ENCODE measurements around the gene DEFB108B. TPM values are rescaled to one million over a fixed set of nuclear protein-coding genes. Genes with fewer than 3 reads are reported as not detected.
A peak's percentile ranks its signal among the peaks of the same experiment; 100 is the strongest.
"Not testable (repeated sequence)": the region's sequence is repeated elsewhere in the genome, so short reads cannot be mapped to it uniquely, and the experiment has no call there.

The DEFB108B gene
- total RNA-seq, 2 donors from 2014 or later, result not detected

- Histone ChIP-seq H3K27ac (no peak overlapping the region), H3K36me3 (no peaks in the 10 kb centered on the region), H3K4me1 (replicated peaks) (no peaks in the 10 kb centered on the region), H3K27me3 (replicated peaks; ENCODE audit: insufficient read depth) (no peaks in the 10 kb centered on the region), H3K9me3 (no peaks in the 10 kb centered on the region), H3K4me3 (no peak overlapping the region)
- intact Hi-C loops (cut with DNase I), result no loop called here
- DNase-seq (ENCODE audit: low spot score), result no peak
- no peak for TF ChIP-seq POLR2AphosphoS5 (IDR thresholded peaks at IDR 0.05)
- TF ChIP-seq POLR2A (IDR thresholded peaks at IDR 0.05), result no peak
- TF ChIP-seq CTCF (IDR thresholded peaks at IDR 0.05), result no peak
- WGBS, result 84% methylated on average over 10 of the region's 15 CpGs
Observed at GRCh38 chr11:71843858-71844257, 10.9 kb downstream of the DEFB108B start.

GRCh38 chr11:71853895-71854294 is 20.9 kb downstream of the DEFB108B start:
- intact Hi-C loops (cut with DNase I); H3K9me3 ChIP-seq; H3K4me1 ChIP-seq (replicated peaks); H3K27ac ChIP-seq; H3K4me3 ChIP-seq; H3K36me3 ChIP-seq; DNase-seq (ENCODE audit: low spot score); H3K27me3 ChIP-seq (replicated peaks; ENCODE audit: insufficient read depth): not testable (repeated sequence)
- 96% methylated on average over 2 of the region's 2 CpGs for WGBS

GRCh38 chr11:71855880-71856279 is 22.9 kb downstream of the DEFB108B start:
- 71% methylated on average over 2 of the region's 2 CpGs for WGBS
- H3K4me3 ChIP-seq; intact Hi-C loops (cut with DNase I); H3K4me1 ChIP-seq (replicated peaks); H3K9me3 ChIP-seq; H3K27ac ChIP-seq; DNase-seq (ENCODE audit: low spot score); H3K27me3 ChIP-seq (replicated peaks; ENCODE audit: insufficient read depth); H3K36me3 ChIP-seq: not testable (repeated sequence)

GRCh38 chr11:71860835-71861234 is 27.8 kb downstream of the DEFB108B start:
- H3K27ac ChIP-seq; DNase-seq (ENCODE audit: low spot score); intact Hi-C loops (cut with DNase I); H3K4me1 ChIP-seq (replicated peaks); H3K9me3 ChIP-seq; H3K27me3 ChIP-seq (replicated peaks; ENCODE audit: insufficient read depth); H3K4me3 ChIP-seq; H3K36me3 ChIP-seq: not testable (repeated sequence)
- 95% methylated on average over 3 of the region's 3 CpGs for WGBS

- intact Hi-C loops (cut with DNase I); H3K9me3 ChIP-seq; H3K4me3 ChIP-seq; H3K36me3 ChIP-seq; H3K4me1 ChIP-seq (replicated peaks); H3K27ac ChIP-seq; DNase-seq (ENCODE audit: low spot score); H3K27me3 ChIP-seq (replicated peaks; ENCODE audit: insufficient read depth): not testable (repeated sequence)
- 76% methylated on average over 3 of the region's 3 CpGs for WGBS
- peak in 2 of 4 experiments; percentile 57 to 62 for TF ChIP-seq CTCF (IDR thresholded peaks at IDR 0.05)
Observed at GRCh38 chr11:71863978-71864627, 31.1 kb downstream of the DEFB108B start.

- DNase-seq (ENCODE audit: low spot score); H3K4me3 ChIP-seq; H3K27ac ChIP-seq; intact Hi-C loops (cut with DNase I); H3K9me3 ChIP-seq; H3K4me1 ChIP-seq (replicated peaks); H3K27me3 ChIP-seq (replicated peaks; ENCODE audit: insufficient read depth); H3K36me3 ChIP-seq: not testable (repeated sequence)
- WGBS, result 95% methylated on average over 1 of the region's 1 CpG
Observed at GRCh38 chr11:71867209-71867608, 34.2 kb downstream of the DEFB108B start.

GRCh38 chr11:71869931-71870330 is 36.9 kb downstream of the DEFB108B start:
- intact Hi-C loops (cut with DNase I); H3K4me1 ChIP-seq (replicated peaks); H3K9me3 ChIP-seq; H3K27ac ChIP-seq; H3K4me3 ChIP-seq; H3K36me3 ChIP-seq; H3K27me3 ChIP-seq (replicated peaks; ENCODE audit: insufficient read depth); DNase-seq (ENCODE audit: low spot score): not testable (repeated sequence)
- WGBS, result 97% methylated on average over 3 of the region's 3 CpGs

GRCh38 chr11:71870661-71871060 is 37.7 kb downstream of the DEFB108B start:
- DNase-seq (ENCODE audit: low spot score); H3K4me1 ChIP-seq (replicated peaks); H3K36me3 ChIP-seq; intact Hi-C loops (cut with DNase I); H3K9me3 ChIP-seq; H3K4me3 ChIP-seq; H3K27me3 ChIP-seq (replicated peaks; ENCODE audit: insufficient read depth); H3K27ac ChIP-seq: not testable (repeated sequence)

- WGBS, result 31% methylated on average over 2 of the region's 2 CpGs
- H3K27ac ChIP-seq; H3K4me3 ChIP-seq; H3K9me3 ChIP-seq; DNase-seq (ENCODE audit: low spot score); H3K27me3 ChIP-seq (replicated peaks; ENCODE audit: insufficient read depth); H3K36me3 ChIP-seq; H3K4me1 ChIP-seq (replicated peaks); intact Hi-C loops (cut with DNase I): not testable (repeated sequence)
Observed at GRCh38 chr11:71876262-71876661, 43.3 kb downstream of the DEFB108B start.

- H3K36me3 ChIP-seq; H3K4me1 ChIP-seq (replicated peaks); H3K9me3 ChIP-seq; H3K27me3 ChIP-seq (replicated peaks; ENCODE audit: insufficient read depth); intact Hi-C loops (cut with DNase I); H3K27ac ChIP-seq; H3K4me3 ChIP-seq; DNase-seq (ENCODE audit: low spot score): not testable (repeated sequence)
- WGBS, result 83% methylated on average over 1 of the region's 1 CpG
Observed at GRCh38 chr11:71878059-71878458, 45.1 kb downstream of the DEFB108B start, which contains the start of gene DEFB131B. Gene DEFB131B (plus strand): TSS chr11:71878453. CDS start chr11:71878453, 0 bp downstream.

- H3K27me3 ChIP-seq (replicated peaks; ENCODE audit: insufficient read depth); H3K36me3 ChIP-seq; H3K27ac ChIP-seq; H3K9me3 ChIP-seq; intact Hi-C loops (cut with DNase I); H3K4me3 ChIP-seq; H3K4me1 ChIP-seq (replicated peaks); DNase-seq (ENCODE audit: low spot score): not testable (repeated sequence)
- 96% methylated on average over 12 of the region's 12 CpGs for WGBS
Observed at GRCh38 chr11:71885806-71886205, 52.8 kb downstream of the DEFB108B start.
